GM19468 (cell line): ENCODE results near the gene ASIP.

ENCODE experiments used
- ATAC-seq: cut with Tn5 transposase; IDR thresholded peaks from one replicate; pipeline ENCODE4 v1.9.1; 2021; ENCODE audit warnings: mild to moderate bottlenecking, moderate library complexity, moderate number of reproducible peaks; ENCODE audit not compliant: unreplicated experiment; ENCODE audit errors: extremely low read depth

Gene ASIP

DNA sequence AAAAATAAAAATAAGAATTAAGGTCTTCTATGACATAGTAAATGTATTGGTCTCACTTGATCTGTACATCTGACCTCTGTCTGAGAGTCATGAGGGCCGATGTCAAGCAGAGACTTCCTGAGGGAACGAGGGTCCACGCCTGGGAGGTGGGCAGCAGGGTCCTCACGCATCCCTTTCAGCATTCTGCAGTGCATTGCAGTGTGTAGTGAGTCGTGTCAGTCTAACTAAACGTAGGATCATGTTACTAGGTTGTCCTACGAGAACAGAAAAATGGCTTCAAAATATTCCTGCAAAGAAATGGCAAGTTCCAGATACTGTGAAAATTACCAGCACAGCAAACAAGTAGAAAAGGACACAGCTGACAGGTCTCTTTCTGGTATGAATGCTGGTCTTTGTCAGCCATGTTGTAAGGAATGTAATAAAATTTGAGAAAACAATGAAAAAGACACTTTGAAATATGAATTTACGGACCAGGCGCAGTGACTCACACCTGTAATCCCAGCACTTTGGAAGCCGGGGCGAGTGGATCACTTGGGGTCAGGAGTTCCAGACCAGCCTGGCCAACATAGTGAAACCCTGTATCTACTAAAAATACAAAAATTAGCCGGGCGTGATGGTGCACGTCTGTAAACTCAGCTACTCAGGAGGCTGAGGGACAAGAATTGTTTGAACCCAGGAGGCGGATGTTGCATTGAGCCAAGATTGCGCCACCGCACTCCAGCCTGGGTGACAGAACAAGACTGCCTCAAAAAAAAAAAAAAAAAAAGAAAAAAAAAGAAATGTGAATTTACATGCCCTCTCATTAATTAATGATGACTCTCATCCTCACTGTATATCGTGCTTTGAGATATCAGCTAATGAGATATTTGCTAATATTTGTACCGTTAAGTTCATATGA lies 64.4 kb downstream of the ASIP start:
- no peak for ATAC-seq

DNA sequence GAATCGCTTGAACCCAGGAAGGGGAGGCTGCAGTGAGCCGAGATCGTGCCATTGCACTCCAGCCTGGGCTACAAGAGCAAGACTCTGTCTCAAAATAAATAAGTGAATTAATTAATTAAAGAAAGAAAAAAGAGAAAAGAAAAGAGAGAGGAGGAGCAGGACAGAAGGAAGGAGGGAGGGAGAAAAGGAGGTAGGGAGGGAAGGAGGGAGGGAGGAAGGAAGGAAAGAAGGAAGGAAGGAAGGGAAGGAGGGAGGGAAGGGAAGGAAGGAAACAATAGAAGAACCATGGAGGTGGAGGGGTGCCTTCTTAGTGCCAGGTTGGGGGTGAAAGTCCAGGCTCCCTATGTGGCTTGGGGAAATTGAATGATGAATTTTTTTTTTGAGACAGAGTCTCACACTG lies 68.5 kb downstream of the ASIP start:
- no peak for ATAC-seq

DNA sequence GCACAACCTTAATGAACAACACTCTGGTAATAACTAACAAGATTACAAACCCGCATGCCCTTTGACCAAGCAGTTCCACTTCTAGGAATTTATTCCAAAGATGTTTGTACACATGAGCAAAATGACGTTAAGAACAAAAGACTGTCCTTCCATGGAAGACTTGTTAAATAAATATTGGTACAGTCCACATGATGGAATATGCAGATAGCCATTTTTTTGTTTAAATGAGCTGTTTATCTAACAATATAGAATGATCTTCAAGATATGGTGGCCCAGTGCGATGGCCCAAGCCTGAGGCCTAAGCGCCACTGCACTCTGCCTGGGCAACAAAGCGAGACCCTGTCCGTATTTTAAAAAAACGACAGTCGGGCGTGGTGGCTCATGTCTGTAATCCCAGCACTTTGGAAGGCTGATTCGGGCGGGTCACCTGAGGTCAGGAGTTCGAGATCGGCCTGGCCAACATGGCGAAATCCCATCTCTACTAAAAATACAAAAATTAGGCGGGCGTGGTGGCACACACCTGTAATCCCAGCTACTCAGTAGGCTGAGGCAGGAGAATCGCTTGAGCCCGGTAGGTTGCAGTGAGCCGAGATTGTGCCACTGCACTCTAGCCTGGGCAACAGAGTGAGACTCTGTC lies 69.4 kb downstream of the ASIP start:
- no peak for ATAC-seq

DNA sequence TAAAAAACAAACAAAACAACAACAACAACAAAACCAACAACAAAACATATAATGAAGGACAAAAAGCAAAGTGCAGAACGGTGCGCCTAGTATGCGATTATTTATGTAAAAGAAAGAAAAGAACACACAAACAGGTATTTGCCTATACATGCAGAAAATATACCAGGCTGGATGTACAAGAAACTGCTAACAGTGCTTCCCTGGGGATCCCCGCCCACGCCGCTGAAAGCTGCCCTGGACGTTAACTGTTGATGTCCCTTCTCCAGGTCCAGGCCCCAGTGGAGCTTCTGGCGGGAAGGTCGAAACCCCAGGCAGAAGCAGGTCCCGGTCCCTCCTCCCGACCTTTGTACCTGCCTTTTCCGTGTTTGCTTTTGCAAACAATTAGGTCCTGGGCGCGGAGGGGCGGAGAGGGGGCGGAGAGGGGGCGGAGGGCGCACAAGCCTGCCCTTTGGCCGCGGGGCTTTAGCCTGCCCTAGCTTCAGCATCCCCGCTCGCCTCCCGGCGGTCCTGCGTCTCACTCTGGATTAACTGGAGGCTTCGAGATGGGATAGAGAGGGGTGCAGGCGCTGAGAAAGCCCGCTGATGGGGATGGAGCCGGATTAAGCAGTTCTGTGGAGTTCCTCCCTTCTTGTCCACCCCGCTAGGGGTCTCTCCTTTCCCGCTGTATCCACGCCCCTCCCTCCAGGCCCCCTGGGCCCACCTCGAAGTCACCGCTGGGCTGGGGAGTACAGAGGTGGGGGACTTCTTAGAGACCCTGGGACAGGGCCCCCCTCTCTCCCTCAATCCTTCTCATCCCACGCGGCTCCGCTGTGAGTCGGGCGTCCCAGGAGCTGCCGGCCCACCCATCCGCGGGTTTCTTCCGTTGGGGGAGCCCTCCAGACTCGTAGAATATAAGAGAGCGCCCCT lies 70.1 kb downstream of the ASIP start:
- no peak for ATAC-seq

DNA sequence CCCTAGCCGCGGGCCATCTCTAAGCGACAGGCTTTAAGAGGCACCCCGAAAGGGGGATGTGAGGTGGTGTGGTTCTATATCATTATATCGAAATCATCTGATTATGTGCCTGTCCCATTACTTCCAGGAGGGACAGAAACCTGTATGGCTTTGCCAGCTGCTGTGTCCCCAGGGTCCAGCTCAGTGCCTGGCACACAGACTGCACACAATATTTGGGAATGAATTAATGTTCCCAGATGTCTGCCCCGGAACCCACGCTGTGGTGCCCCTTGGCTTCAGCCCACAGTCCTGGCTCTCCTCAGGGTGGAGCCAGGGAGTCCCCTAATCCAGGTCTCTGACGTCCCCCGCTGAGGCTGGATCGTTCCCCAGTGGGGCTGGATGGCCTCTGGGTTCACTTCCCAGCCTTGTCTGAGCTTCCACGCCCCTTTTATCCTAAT lies 70.8 kb downstream of the ASIP start:
- no peak for ATAC-seq

DNA sequence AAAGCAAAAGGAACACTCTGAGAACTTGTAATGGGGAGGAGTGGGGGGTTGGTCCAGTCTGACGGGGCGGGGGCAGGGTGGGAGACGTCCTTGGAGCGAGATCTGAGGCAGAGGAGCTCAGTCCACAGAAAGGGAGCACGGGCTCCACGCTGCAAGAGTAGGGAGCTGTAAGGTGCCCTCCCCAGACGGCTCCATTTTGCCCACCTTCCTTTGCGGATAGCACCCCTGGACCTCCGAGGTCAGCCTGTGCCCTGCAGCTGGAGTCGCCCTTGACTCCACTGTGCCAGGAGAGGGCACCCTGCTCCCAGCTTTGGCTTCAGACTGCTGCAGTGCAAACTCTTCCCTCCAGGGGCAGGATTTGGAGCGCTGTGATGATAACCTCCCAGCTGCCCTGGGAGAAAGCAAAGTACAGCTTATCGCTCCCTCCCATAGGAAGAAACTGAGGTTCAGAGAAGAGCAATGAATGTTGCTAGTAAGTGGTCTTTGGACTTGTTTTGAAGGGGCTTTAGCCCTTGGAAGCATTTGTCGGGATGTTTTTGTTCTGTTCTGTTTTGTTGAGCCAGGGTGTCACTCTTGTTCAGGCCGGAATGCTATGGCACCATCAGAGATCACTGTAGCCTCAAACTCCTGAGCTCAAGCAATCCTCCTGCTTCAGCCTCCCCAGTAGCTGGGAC lies 71.5 kb downstream of the ASIP start:
- peak; percentile 76 for ATAC-seq

DNA sequence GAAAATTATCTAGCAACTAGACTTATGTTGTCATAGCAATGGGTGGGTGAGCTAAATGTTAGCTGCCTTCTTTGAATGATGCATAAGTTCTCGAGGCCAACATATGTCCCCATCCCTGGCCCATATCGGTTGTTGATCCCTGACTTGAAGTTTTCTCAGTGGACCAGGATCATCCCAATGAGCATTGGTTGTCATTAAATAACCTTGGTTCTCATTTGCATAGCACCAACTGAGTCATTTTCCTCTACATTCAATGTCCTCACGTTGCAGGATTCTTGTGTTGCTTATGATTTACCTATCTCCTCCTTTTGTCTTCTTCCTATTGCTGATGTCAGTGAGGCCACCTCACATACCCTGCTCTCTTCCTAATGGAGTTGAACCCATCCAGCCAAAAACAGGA lies 74.0 kb downstream of the ASIP start:
- no peak for ATAC-seq

DNA sequence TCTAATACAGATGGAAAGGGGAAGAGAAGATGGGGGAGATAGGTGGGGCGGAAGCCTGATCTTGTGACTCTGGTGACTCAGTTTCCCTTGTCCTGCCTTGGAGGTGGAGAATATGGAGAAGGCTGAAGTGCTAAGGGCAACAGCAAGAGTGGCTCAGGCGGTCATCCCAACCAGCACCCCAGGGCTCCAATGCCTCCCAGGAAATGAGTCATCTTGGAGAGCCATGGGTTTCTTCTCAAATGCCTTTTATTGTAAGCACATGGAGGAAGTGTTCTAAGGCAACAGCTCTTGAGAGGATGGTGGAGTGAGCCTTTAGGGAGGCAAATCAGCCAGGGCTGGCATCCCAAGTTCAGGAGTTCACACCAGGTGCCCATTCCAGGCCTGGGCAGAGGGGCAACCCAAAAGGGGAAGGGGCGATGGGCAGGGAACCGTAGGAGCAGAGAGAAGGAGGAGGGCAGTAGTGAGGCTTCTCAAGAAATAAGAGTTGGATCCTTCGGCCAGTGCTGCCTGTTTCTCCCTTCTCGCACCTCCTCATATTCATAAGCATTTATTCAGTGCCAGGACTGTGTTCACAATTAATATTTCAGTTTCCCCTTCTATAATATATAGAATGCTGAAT lies 75.1 kb downstream of the ASIP start:
- no peak for ATAC-seq
